Measurements from ENCODE around the gene MARK3. TPM values are rescaled to one million over a fixed set of nuclear protein-coding genes. Genes with fewer than 3 reads are reported as not detected.

MARK3 gene
- total and polyA plus RNA-seq, 2 of the 13 experiments (the other 11 are each of a cell fraction or from before 2014, with no cell fraction given): 47.7 to 56.6 TPM

- POLR2A ChIA-PET: no interaction called here
- Histone ChIP-seq H3K36me3 (replicated peaks in 1 of 2; ENCODE audit: control insufficient read depth in 1 of 2, insufficient read depth in 2 of 2, low read length in 2 of 2) (peaks cover 3 to 37% of the 10 kb centered on the region in 2 experiments), H3K4me3 (replicated peaks in 1 of 3; ENCODE audit: insufficient read depth in 1 of 3, low read depth in 2 of 3, low read length in 3 of 3) (no peak overlapping the region), H3K27ac (ENCODE audit: extremely low read length, insufficient read depth, low read length) (no peak overlapping the region), H3K9me3 (ENCODE audit: low read length) (no peaks in the 10 kb centered on the region), H4K20me1 (ENCODE audit: insufficient read depth, low read length) (no peaks in the 10 kb centered on the region), H3K4me2 (ENCODE audit: low read depth, low read length) (no peak overlapping the region), H3K27me3 (ENCODE audit: control insufficient read depth in 1 of 2, insufficient read depth in 2 of 2, low read length in 2 of 2) (no peaks in the 10 kb centered on the region), H3K4me1 (ENCODE audit: insufficient read depth, low read length) (no peaks in the 10 kb centered on the region), H3K9ac (ENCODE audit: insufficient read depth, low read depth, low read length) (no peak overlapping the region), H2AFZ (ENCODE audit: low read length) (no peak overlapping the region), H3K79me2 (ENCODE audit: insufficient read depth, low read length) (no peaks in the 10 kb centered on the region)
- 98% methylated on average over 2 of the region's 2 CpGs for WGBS (ENCODE audit: low lambda C conversion rate)
- no peak for DNase-seq (ENCODE audit: low spot score)
- BruUV-seq (replicated peaks): no TSS peak
- in situ Hi-C loops (cut with HindIII; ENCODE audit: extremely low pct_ligation_motif_present, low pct_unique_long_range_greater_than_20kb): no loop called here
- TF ChIP-seq ZFX (CRISPR knock-in tag; IDR thresholded peaks at IDR 0.05; ENCODE audit: low read depth): no peak
- no peak for TF ChIP-seq ZNF816 (CRISPR knock-in tag; IDR thresholded peaks at IDR 0.05; ENCODE audit: borderline replicate concordance)
- TF ChIP-seq IKZF4 (CRISPR knock-in tag; IDR thresholded peaks at IDR 0.05; ENCODE audit: borderline replicate concordance, low read depth, not compliant biosample characterization): no peak
- TF ChIP-seq, protein P1, sequence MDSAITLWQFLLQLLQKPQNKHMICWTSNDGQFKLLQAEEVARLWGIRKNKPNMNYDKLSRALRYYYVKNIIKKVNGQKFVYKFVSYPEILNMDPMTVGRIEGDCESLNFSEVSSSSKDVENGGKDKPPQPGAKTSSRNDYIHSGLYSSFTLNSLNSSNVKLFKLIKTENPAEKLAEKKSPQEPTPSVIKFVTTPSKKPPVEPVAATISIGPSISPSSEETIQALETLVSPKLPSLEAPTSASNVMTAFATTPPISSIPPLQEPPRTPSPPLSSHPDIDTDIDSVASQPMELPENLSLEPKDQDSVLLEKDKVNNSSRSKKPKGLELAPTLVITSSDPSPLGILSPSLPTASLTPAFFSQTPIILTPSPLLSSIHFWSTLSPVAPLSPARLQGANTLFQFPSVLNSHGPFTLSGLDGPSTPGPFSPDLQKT (CRISPR knock-in tag; IDR thresholded peaks at IDR 0.05; ENCODE audit: borderline replicate concordance): no peak
- CTCF ChIA-PET (ENCODE audit: low intra/inter-chr PET ratio, low total read pairs): no interaction called here
- intact Hi-C loops (cut with micrococcal nuclease; ENCODE audit: unreplicated experiment): no loop called here
- FAIRE-seq: no peak
- no peak for ATAC-seq
Measured at GRCh38 chr14:103489621-103490020, 104.4 kb downstream of the MARK3 start.

- DNase-seq (ENCODE audit: low spot score): no peak
- ATAC-seq: no peak
Measured at GRCh38 chr14:103491691-103492090, 106.5 kb downstream of the MARK3 start.

More at GRCh38 chr14:103491691-103492090, 106.5 kb downstream of the MARK3 start:
- no peak for TF ChIP-seq SOX13 (IDR thresholded peaks at IDR 0.05)
- no peak for TF ChIP-seq SOX13 (CRISPR knock-in tag; conservative IDR thresholded peaks at IDR 0.05 in 1 of 2, IDR thresholded peaks at IDR 0.05 in 1 of 2)
- no peak for TF ChIP-seq PAX8 (CRISPR knock-in tag; IDR thresholded peaks at IDR 0.05; ENCODE audit: borderline replicate concordance)
- TF ChIP-seq FOSL2 (CRISPR knock-in tag; IDR thresholded peaks at IDR 0.05): no peak
- TF ChIP-seq ZNF780A (CRISPR knock-in tag; IDR thresholded peaks at IDR 0.05): no peak
- TF ChIP-seq ZNF678 (CRISPR knock-in tag; IDR thresholded peaks at IDR 0.05): no peak
- no peak for TF ChIP-seq ZNF720 (CRISPR knock-in tag; IDR thresholded peaks at IDR 0.05)
- intact Hi-C loops (cut with micrococcal nuclease; ENCODE audit: unreplicated experiment): no loop called here
- no peaks in the 10 kb centered on the region for H4K20me1 ChIP-seq (ENCODE audit: insufficient read depth, low read length)
- H3K9ac ChIP-seq (ENCODE audit: insufficient read depth, low read depth, low read length): no peak overlapping the region
- no peaks in the 10 kb centered on the region for H3K4me1 ChIP-seq (ENCODE audit: insufficient read depth, low read length)
- in situ Hi-C loops (cut with HindIII; ENCODE audit: extremely low pct_ligation_motif_present, low pct_unique_long_range_greater_than_20kb): no loop called here
- no peaks in the 10 kb centered on the region for H3K9me3 ChIP-seq (ENCODE audit: low read length)
- no peak overlapping the region for H3K4me2 ChIP-seq (ENCODE audit: low read depth, low read length)
- ChIA-PET POLR2A (no interaction called here), CTCF (ENCODE audit: low intra/inter-chr PET ratio, low total read pairs) (no interaction called here)
- FAIRE-seq: no peak
- H3K36me3 ChIP-seq (replicated peaks in 1 of 2; ENCODE audit: control insufficient read depth in 1 of 2, insufficient read depth in 2 of 2, low read length in 2 of 2): peaks cover 6 to 52% of the 10 kb centered on the region in 2 experiments
- H3K4me3 ChIP-seq (replicated peaks in 1 of 3; ENCODE audit: insufficient read depth in 1 of 3, low read depth in 2 of 3, low read length in 3 of 3): no peak overlapping the region
- WGBS (ENCODE audit: low lambda C conversion rate): 98% methylated on average over 10 of the region's 10 CpGs
- no peak overlapping the region for H2AFZ ChIP-seq (ENCODE audit: low read length)
- no peaks in the 10 kb centered on the region for H3K27me3 ChIP-seq (ENCODE audit: control insufficient read depth in 1 of 2, insufficient read depth in 2 of 2, low read length in 2 of 2)
- no peak overlapping the region for H3K27ac ChIP-seq (ENCODE audit: extremely low read length, insufficient read depth, low read length)
- H3K79me2 ChIP-seq (ENCODE audit: insufficient read depth, low read length): no peaks in the 10 kb centered on the region
- no TSS peak for BruUV-seq (replicated peaks)
